Esophagus squamous epithelium (tissue), 5 donors: Measurements from ENCODE around the gene MPP3. TPM values are rescaled to one million over a fixed set of nuclear protein-coding genes. Genes with fewer than 3 reads are reported as not detected.

ENCODE experiments used
- DNase-seq: peaks from one replicate; lab custom pipeline; 2025; lab: John Stamatoyannopoulos, UW
- H3K27ac ChIP-seq, 4 donors: fragments of 200-600 bp; sonication (generic); one replicate each; pipeline ENCODE4 v1.5.1; 2016 to 2019; ENCODE audit warnings: mild to moderate bottlenecking in 1 of 4
- H3K27me3 ChIP-seq, 4 donors: fragments of 200-600 bp; sonication (generic); 1 replicate in 3 of 4; 2 replicates in 1 of 4; pipeline versions ENCODE4 v1.5.1 to v1.6.0; 2017 to 2021; ENCODE audit warnings: antibody characterized with exemption in 1 of 4
- H3K36me3 ChIP-seq, 3 donors: fragments of 200-600 bp; sonication (generic); one replicate each; pipeline ENCODE4 v1.5.1; 2016 to 2019
- H3K4me1 ChIP-seq, 3 donors: fragments of 200-600 bp; sonication (generic); one replicate each; pipeline ENCODE4 v1.5.1; 2017 to 2019
- H3K4me3 ChIP-seq, 4 donors: fragments of 200-600 bp; sonication (generic); 1 replicate in 3 of 4; 2 replicates in 1 of 4; pipeline ENCODE4 v1.5.1; 2016 to 2019; ENCODE audit warnings: mild to moderate bottlenecking in 2 of 4, moderate library complexity in 1 of 4
- H3K9me3 ChIP-seq, 3 donors: fragments of 200-600 bp; sonication (generic); one replicate each; pipeline ENCODE4 v1.5.1; 2016 to 2019
- CTCF ChIP-seq, 6 experiments: fragments of 450-650 bp in 4 of 6; fragments of 200-600 bp in 2 of 6; sonication (generic) in 2 of 6; IDR thresholded peaks; one replicate each; pipeline ENCODE4 v1.5.1; 2016 to 2019; ENCODE audit warnings: antibody characterized with exemption in 6 of 6, mild to moderate bottlenecking in 4 of 6, moderate library complexity in 4 of 6
- POLR2A ChIP-seq, 4 donors: fragments of 450-650 bp; IDR thresholded peaks; one replicate each; pipeline ENCODE4 v1.6.1; 2017; ENCODE audit warnings: antibody characterized with exemption in 4 of 4, mild to moderate bottlenecking in 4 of 4, moderate library complexity in 3 of 4
- WGBS, 2 donors: methylation state at CpG; one replicate each; pipeline ENCODE4 v1.1.5; 2018; 5-methylcytosine and 5-hydroxymethylcytosine counted together
- intact Hi-C: fragments of 100-400 bp; cut with DNase I; formaldehyde crosslinking; loops from one replicate; pipeline ENCODE4 v1.15.0; 2022
- total RNA-seq, 4 donors: library from RNA; depleted of rRNA; stranded (reverse); fragments of >200 nt; gene quantifications; one replicate each; pipeline ENCODE4 v1.1.0, GENCODE V29; 2016
- donor health status: DM: yes; HTN: yes; CAD: no.

MPP3 gene
- total RNA-seq, 4 donors from 2014 or later: 5.9 to 15.8 (median 9.0) TPM

- Histone ChIP-seq H3K4me1 (peaks cover 6 to 50% (median 13%) of the 10 kb centered on the region in 3 donors), H3K4me3 (no peak overlapping the region), H3K27me3 (no peaks in the 10 kb centered on the region), H3K9me3 (no peaks in the 10 kb centered on the region), H3K27ac (no peak overlapping the region), H3K36me3 (peaks cover 13 to 93% (median 24%) of the 10 kb centered on the region in 3 donors)
- intact Hi-C loops: no loop called here
- 90% methylated on average over 9 of the region's 9 CpGs; no CpG with 5 or more reads in 1 of the 2 donors for WGBS, 2 donors
- TF ChIP-seq POLR2A (IDR thresholded peaks at IDR 0.05) (no peak), CTCF (IDR thresholded peaks at IDR 0.05) (no peak)
- DNase-seq: no peak
Measured at GRCh38 chr17:43771463-43771862, 61.5 kb downstream of the MPP3 start.

GRCh38 chr17:43770957-43771356 lies 62.0 kb downstream of the MPP3 start:
- peaks cover 13 to 89% (median 24%) of the 10 kb centered on the region in 3 donors for H3K36me3 ChIP-seq

GRCh38 chr17:43769859-43770258 lies 63.1 kb downstream of the MPP3 start:
- intact Hi-C loops: no loop called here
- no peaks in the 10 kb centered on the region for H3K27me3 ChIP-seq
- peaks cover 13 to 84% (median 24%) of the 10 kb centered on the region in 3 donors for H3K36me3 ChIP-seq
- H3K27ac ChIP-seq: no peak overlapping the region
- no peaks in the 10 kb centered on the region for H3K9me3 ChIP-seq
- TF ChIP-seq POLR2A (IDR thresholded peaks at IDR 0.05): no peak
- no peak for TF ChIP-seq CTCF (IDR thresholded peaks at IDR 0.05)
- no peak overlapping the region for H3K4me3 ChIP-seq
- DNase-seq: no peak
- WGBS, 2 donors: 88 to 93% methylated on average over 9 to 11 of the region's 11 CpGs
- peaks cover 4 to 34% (median 10%) of the 10 kb centered on the region in 3 donors for H3K4me1 ChIP-seq

More at GRCh38 chr17:43770957-43771356, 62.0 kb downstream of the MPP3 start:
- Histone ChIP-seq H3K4me1 (peaks cover 4 to 45% (median 10%) of the 10 kb centered on the region in 3 donors), H3K4me3 (no peak overlapping the region), H3K27ac (no peak overlapping the region), H3K9me3 (no peaks in the 10 kb centered on the region), H3K27me3 (no peaks in the 10 kb centered on the region)
- intact Hi-C loops: no loop called here
- WGBS, 2 donors: 75 to 82% methylated on average over 1 to 2 of the region's 2 CpGs
- no peak for DNase-seq
- no peak for TF ChIP-seq POLR2A (IDR thresholded peaks at IDR 0.05)
- TF ChIP-seq CTCF (IDR thresholded peaks at IDR 0.05): no peak

GRCh38 chr17:43769426-43769825 lies 63.5 kb downstream of the MPP3 start:
- peaks cover 13 to 80% (median 24%) of the 10 kb centered on the region in 3 donors for H3K36me3 ChIP-seq
- H3K9me3 ChIP-seq: no peaks in the 10 kb centered on the region
- peaks cover 4 to 30% (median 10%) of the 10 kb centered on the region in 3 donors for H3K4me1 ChIP-seq
- no peak for DNase-seq
- no peak overlapping the region for H3K4me3 ChIP-seq
- no peaks in the 10 kb centered on the region for H3K27me3 ChIP-seq
- peak overlapping the region in 1 of 4 donors; percentile 51 for H3K27ac ChIP-seq
- intact Hi-C loops: no loop called here
- WGBS, 2 donors: 93 to 100% methylated on average over 3 to 6 of the region's 16 CpGs
- TF ChIP-seq CTCF (IDR thresholded peaks at IDR 0.05) (no peak), POLR2A (IDR thresholded peaks at IDR 0.05) (no peak)

- no peak for DNase-seq
- no peak for TF ChIP-seq CTCF (IDR thresholded peaks at IDR 0.05)
- TF ChIP-seq POLR2A (IDR thresholded peaks at IDR 0.05): no peak
- H3K4me3 ChIP-seq: no peak overlapping the region
- H3K27me3 ChIP-seq: no peaks in the 10 kb centered on the region
- WGBS, 2 donors: 81 to 83% methylated on average over 7 of the region's 7 CpGs
- H3K4me1 ChIP-seq: peaks cover 4 to 28% (median 10%) of the 10 kb centered on the region in 3 donors
- intact Hi-C loops: no loop called here
- H3K36me3 ChIP-seq: peaks cover 13 to 75% (median 24%) of the 10 kb centered on the region in 3 donors
- no peaks in the 10 kb centered on the region for H3K9me3 ChIP-seq
- H3K27ac ChIP-seq: peak overlapping the region in 2 of 4 donors; percentile 31 to 51
Measured at GRCh38 chr17:43768943-43769342, 64.0 kb downstream of the MPP3 start.
